Endothelial cell of umbilical vein (primary cell): ENCODE data around the gene SLC6A18.

ENCODE experiments used
- EZH2 ChIP-seq: IDR thresholded peaks from 2 replicates; pipeline ENCODE4 v1.6.1; 2012; ENCODE audit warnings: borderline replicate concordance, low read depth, mild to moderate bottlenecking, moderate library complexity, low read length, inconsistent platforms; ENCODE audit not compliant: severe bottlenecking
- JUN ChIP-seq: IDR thresholded peaks from 2 replicates; pipeline ENCODE4 v1.6.1; 2011; ENCODE audit warnings: borderline replicate concordance, low read depth; ENCODE audit not compliant: insufficient read length, insufficient read depth
- MYC ChIP-seq: IDR thresholded peaks from one replicate; pipeline ENCODE4 v1.6.1; 2011; ENCODE audit warnings: mild to moderate bottlenecking, low read depth, low read length
- POLR2A ChIP-seq: IDR thresholded peaks from 2 replicates; pipeline ENCODE4 v1.6.1; 2012; ENCODE audit warnings: low read depth, mild to moderate bottlenecking, control low read depth, low read length
- POLR2AphosphoS5 ChIP-seq: IDR thresholded peaks from 2 replicates; pipeline ENCODE4 v1.6.1; 2012; ENCODE audit warnings: low read depth, mild to moderate bottlenecking, control low read depth, low read length, moderate library complexity; ENCODE audit not compliant: insufficient read depth
- TF ChIP-seq, protein P1 (sequence below), 2 donors: IDR thresholded peaks; 1 replicate in 1 of 2; 2 replicates in 1 of 2; pipeline ENCODE4 v1.5.1; 2011; ENCODE audit warnings: low read length in 2 of 2, mild to moderate bottlenecking in 2 of 2, moderate library complexity in 2 of 2, control low read depth in 1 of 2, inconsistent platforms in 1 of 2, low read depth in 1 of 2; ENCODE audit not compliant: insufficient read depth in 1 of 2; ENCODE audit errors: extremely low read depth in 1 of 2
- TF ChIP-seq, protein P2 (sequence below): IDR thresholded peaks from 2 replicates; pipeline ENCODE4 v1.6.1; 2011; ENCODE audit not compliant: insufficient read depth, insufficient read length

DNA sequence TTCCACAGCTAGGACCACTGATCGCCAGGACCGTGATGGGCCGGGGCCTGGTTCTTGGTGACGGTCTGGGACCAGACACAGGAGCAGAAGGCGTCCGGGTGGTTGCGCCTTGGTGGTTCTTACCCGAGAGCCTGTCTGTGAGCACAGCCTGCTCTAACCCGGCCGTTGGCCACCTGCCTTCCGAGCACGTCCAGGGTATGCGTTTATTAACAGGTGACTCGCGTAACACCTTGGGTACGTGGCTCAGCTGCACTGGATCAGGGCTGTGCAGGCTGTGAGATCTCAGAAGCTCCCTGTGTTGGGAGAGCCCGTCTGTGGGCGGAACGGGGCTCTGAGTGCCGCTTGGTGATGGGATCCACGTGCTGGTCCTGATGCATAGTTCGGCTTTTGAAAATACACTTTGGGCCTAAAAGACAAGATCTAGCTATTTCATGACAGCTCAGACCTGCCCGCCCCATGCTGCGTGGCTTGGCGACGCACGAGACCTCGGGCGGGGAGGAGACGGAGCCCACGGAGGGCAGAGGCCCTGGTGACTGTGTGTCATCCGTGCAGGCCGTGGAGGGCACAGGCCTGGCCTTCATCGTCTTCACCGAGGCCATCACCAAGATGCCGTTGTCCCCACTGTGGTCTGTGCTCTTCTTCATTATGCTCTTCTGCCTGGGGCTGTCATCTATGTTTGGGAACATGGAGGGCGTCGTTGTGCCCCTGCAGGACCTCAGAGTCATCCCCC lies 6.7 kb upstream of the SLC6A18 start:
- TF ChIP-seq EZH2 (no peak), POLR2A (no peak), POLR2AphosphoS5 (no peak), MYC (no peak), JUN (no peak)
- TF ChIP-seq, protein P1, sequence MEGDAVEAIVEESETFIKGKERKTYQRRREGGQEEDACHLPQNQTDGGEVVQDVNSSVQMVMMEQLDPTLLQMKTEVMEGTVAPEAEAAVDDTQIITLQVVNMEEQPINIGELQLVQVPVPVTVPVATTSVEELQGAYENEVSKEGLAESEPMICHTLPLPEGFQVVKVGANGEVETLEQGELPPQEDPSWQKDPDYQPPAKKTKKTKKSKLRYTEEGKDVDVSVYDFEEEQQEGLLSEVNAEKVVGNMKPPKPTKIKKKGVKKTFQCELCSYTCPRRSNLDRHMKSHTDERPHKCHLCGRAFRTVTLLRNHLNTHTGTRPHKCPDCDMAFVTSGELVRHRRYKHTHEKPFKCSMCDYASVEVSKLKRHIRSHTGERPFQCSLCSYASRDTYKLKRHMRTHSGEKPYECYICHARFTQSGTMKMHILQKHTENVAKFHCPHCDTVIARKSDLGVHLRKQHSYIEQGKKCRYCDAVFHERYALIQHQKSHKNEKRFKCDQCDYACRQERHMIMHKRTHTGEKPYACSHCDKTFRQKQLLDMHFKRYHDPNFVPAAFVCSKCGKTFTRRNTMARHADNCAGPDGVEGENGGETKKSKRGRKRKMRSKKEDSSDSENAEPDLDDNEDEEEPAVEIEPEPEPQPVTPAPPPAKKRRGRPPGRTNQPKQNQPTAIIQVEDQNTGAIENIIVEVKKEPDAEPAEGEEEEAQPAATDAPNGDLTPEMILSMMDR (IDR thresholded peaks at IDR 0.05; ENCODE audit: extremely low read depth in 1 of 2, insufficient read depth in 1 of 2, low read depth in 1 of 2, low read length in 2 of 2) = no peak
- TF ChIP-seq, protein P2, sequence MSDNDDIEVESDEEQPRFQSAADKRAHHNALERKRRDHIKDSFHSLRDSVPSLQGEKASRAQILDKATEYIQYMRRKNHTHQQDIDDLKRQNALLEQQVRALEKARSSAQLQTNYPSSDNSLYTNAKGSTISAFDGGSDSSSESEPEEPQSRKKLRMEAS = no peak
